ENCODE data around the gene FXYD7.

FXYD7 gene

DNA sequence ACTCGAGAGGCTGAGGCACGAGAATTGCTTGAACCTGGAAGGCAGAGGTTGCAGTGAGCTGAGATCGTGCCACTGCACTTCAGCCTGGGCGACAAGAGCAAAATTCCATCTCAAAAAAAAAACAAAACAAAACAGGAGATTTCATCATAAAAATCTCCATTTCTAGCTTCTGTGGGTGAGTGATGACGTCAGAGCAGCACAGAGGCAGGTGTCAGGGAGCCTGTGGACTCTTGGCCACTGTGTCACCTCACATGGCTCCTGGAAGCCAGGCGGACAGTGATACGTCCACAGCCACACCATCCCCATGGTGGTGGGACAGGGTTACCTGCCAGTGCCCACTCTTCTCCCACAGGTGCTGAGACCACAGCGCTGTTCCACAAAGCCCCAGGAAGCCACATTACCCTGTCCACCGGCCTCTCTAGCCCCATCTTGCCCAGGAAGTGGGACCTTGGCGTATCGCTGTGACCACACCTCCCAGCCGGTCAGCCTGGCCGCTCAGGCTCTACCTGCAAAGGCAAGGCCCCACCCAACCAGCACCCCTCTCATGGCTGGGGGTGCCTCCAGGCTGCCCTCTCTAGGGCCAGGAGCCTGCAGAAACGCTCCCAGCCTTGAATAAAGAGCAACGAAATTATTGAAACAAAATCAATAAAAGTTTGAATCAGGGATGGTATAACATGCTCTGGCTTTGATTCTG lies 29.9 kb upstream of the FXYD7 start:
- no peak for DNase-seq

DNA sequence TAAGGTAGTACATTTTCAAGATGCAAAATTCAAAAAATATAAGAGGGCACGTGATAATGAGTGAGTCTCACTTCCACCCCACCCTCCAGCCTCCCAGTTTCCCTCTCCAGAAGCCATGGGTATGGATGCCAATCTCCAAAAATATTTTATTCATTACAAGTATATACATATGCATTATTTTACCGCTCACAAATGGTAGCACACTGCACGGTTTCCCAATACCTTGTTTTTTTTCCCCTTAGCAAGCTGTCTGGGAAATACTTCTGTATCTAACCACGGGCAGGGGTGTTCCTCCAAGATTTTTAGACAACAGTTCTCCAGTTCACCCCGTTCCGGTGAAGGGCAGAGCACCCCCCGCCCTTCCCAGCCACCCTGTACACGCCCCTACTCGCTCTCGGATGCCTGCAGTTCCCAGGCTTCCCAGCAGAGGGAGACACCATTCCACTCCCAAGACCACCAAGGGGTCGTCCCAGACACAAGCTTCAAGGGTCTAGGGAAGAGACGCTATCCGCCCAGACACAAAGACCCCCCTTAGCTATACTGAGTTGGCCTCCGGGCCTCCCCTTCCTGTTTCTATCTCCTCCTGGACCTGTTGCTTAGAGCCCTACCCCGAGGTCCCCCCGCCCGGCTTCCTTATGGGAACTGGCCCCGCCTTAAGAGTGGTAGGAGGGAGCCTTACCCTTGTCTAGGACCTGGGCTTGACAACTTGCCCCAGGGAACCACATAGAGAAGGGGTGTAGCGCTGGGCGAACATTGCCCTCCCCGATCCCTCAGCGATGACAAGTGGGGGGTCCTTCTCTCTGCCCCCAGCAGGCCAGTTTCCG lies 28.5 kb upstream of the FXYD7 start:
- peak in 1 of 2 experiments; percentile 65 for DNase-seq

DNA sequence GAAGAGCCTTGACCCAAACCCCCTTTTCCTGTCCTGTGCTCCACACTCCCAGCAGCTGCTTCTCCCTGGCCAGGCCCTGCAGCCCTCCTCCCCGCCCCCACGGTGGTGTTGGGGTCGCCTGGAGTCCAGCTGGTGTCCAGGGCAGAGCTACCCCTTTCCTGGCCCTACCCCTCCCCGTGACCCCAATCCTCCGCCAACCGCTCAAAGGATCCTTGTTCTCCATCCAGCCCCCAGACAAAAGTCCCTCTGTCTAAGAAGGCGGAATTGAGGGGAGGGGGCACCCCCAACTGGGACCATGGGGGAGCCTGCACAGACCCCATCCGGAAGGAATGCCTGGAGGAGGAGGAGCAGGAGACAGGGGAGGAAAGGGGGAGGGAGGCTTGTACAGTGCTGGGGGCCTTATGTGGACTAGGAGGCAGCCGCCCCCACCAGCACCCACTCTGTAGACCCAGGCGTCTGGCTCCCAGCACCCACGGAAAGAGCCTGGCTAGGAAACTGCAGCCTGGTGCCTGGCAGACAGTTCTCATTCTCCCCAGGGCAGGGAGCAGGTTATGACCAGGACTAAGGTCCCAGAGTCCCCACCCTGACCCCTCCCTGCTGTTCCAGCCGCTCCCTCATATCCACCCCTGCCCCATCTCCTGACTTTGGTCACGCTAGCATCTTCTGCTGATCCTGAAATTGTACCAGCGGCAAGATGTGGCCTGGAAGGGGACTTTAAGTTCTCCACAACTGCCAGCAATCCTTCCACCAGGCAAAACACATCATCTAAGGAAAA lies 27.7 kb upstream of the FXYD7 start, which contains the start of gene FXYD3:
TSS of gene FXYD3 (plus strand) at position 647 of the 775 bp plus-strand sequence. CDS start 3,554 bp downstream, outside the sequence.
- DNase-seq: no peak

DNA sequence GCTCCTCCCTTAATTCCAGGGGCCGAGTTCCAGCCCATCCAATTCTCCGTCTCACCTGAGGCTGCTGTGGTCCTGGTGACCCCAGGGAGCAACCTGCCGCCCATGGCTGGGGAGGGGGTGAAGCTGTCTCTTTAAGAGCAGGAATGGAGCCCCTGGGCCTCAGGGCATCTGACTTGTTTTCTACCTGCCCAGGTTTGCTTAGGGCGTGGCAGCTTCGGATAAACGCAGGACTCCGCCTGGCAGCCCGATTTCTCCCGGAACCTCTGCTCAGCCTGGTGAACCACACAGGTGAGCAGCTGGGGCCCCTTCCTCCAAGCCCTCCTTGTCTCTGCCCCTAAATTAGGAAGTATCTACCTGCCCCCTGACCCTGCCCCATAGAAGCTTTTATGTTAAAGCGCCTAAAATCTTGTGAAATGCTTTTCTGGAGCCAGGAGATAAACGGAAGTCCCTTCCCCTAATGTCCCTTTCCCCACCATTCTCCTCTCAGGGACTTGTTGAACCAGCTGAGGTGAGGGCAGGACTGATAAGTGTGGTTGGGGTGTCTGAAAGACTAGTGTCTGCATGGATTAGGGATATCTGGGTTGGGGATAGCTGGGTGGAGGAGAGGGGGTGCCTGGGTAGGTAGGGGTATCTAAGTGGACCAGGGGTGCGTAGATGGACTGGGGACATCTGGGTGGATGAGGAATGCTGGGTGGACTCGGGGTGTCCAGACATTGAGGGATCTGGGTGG lies 26.8 kb upstream of the FXYD7 start:
- DNase-seq: no peak

DNA sequence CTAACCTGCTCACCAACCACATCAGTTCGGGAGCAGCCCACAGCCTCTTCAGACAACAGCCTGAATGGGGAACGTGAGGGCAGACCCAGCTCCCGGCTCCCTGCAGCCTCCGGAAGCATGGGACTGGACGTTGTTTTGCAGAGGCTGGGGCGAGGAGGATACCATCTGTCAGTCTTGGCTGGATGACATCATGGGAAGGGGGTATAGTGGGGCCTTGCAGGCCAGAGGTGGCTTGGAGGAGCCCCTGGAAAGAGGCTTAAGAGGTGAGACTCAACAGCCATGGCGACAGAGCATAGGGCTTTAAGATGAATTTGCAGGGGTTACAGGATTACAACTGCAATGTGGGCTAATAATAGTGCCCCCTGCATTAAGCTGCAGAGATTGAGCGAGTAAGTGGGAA lies 25.9 kb upstream of the FXYD7 start:
- DNase-seq: no peak

DNA sequence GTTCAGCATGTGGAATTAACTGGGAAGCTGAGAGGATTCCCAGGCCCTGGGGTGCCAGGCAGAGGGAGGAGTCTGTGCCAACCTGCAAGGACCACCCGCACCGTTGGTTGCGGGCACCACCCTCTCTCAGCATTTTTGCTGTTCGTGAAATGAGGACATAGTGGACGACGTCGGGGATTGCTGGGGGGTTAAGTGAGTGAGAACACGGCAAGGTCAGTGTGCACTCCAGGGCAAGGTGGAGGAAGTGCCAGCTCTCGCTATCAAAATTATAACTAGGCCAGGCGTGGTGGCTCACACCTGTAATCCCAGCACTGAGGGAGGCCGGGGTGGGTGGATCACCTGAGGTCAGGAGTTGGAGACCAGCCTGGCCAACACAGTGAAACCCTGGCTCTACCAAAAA lies 25.3 kb upstream of the FXYD7 start:
- no peak for DNase-seq

DNA sequence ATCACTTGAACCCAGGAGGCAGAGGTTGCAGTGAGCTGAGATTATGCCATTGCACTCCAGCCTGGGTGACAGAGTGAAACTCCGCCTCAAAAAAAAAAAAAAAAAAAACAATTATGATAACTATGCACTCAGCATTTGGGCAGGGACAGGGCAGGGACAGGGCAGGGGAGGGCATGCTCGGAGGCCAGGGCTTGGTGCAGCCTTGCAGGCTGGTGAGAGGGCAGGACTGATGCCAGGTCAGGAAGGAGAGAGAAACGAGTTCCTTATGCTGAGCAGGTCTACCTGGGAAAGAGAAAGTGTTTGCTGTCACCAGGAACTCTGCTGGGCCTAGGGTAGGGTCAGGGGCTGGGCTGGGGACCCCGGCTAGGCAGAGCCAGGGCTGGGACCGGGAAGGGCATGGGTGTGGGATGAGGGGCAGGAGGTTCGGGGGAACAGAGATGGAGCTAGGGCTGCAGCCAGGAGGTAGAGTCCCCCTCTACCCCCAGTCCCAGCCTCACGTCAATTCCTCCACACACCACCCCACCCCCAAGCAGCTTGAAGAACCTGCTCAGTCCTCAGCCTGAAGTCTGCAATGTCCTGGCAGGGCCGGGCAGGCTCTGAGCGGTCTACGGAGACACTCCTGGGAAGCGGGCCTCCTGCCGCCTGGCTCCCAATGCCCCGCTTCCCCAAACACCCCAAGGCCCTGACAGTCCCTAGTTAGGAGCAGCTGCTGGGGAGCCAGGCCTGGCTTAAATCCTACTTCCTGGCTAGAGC lies 24.6 kb upstream of the FXYD7 start:
- DNase-seq: no peak

DNA sequence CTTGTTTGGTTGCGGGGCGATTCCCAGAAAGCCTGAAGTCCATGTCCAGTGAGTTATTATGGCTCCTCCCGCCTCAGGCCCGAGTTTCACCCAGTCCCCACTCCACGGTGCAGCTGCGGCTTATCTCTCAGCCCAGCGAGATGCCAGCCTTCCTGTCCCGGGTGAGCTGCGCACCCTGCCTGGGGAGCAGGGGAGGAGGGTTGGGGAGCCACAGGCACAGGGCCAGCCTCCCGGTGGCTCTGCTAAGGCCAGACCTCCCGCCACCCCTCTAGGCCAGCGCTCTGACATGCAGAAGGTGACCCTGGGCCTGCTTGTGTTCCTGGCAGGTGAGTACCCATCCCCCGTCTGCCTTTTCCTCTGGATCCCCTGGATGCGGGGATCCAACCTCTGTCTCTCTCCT lies 24.0 kb upstream of the FXYD7 start:
- DNase-seq: no peak

DNA sequence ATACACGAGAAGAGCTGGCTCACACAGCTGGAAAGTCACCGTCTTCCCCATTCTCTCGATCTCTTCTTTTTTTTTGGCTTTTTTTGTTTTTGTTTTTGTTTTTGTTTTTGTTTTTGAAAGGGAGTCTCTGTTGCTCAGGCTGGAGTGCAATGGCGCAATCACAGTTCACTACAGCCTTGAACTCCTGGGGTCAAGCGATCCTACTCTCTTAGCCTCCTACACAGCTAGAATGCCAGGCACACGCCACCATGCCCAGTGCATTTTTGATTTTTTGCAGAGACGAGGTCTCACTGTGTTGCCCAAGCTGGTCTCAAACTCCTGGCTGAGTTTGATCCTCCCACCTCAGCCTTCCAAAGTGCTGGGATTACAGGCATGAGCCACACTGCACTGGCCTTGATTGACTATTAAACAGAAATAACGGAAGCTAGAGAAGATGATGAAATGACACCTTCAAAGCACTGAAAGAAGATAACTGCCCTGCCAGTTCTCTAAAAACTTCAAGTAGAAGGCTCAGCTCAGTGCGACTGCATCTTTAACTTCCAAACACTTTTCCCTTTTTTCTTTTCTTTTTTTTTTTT lies 23.4 kb upstream of the FXYD7 start:
- DNase-seq: no peak

DNA sequence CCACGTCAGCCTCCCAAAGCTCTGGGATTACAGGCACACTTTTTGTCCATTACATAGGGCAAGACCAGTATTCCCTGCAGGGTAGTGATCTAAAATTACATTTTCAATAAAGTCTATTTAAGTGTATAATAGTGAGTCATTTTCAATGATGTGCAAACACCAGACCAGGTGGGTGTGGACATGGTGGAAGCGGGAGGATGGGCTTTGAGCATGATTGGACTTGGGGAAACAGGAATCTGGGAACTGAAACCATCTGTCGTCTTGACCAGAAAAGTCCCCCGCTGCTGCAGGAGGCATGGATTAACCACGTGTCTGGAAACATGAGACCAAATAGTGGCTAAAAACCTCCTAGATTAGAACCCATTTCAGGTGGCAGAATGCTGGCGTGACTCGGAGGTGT lies 22.6 kb upstream of the FXYD7 start:
- no peak for DNase-seq

DNA sequence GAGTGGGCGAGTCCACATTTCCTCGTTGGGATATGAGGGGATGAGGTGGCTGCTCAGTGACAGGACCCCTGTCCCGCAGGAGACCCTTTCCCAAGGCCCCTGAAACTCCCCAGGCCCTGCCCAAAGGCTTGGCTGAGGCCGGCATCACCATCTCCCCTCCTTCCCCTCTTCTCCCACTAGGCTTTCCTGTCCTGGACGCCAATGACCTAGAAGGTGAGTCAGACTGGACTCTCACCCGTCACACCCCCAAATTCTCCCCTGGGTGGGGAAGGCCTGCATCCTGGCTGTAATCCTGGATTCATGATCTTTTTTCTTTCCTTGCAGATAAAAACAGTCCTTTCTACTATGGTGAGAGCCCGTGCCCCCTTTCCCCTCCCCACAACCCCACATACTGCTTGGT lies 22.2 kb upstream of the FXYD7 start:
- no peak for DNase-seq

DNA sequence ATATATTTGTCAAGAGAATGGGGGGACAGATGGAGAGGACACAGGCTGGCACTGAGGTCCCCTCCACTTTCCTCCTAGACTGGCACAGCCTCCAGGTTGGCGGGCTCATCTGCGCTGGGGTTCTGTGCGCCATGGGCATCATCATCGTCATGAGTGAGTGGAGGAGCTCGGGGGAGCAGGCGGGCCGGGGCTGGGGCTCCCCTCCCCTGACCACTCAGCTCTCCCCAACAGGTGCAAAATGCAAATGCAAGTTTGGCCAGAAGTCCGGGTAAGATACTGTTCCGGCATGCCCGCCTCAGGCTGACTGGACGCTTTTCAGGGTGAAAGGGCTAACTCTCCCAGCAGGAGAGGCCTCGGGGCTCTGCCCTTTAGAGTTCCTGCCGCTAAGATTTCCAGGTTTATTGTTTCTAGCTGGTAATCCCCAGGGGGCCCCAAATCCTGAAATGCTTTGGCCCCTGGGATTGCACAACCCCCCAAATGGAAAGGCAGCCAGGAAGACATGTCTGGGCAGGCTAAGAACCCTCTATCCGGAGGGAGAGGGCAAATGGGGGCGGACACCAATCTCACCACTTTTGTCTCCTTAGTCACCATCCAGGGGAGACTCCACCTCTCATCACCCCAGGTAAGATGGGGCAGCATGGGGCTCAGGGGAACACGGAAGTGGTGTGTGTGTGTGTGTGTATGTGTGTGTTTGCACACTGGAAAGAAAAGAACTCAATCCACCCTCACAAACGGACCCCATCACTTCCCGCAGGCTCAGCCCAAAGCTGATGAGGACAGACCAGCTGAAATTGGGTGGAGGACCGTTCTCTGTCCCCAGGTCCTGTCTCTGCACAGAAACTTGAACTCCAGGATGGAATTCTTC lies 20.1 kb upstream of the FXYD7 start:
- no peak for DNase-seq

DNA sequence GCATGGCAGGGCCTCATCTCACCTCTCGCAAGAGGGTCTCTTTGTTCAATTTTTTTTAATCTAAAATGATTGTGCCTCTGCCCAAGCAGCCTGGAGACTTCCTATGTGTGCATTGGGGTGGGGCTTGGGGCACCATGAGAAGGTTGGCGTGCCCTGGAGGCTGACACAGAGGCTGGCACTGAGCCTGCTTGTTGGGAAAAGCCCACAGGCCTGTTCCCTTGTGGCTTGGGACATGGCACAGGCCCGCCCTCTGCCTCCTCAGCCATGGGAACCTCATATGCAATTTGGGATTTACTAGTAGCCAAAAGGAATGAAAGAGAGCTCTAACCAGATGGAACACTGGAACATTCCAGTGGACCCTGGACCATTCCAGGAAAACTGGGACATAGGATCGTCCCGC lies 19.5 kb upstream of the FXYD7 start:
- DNase-seq: no peak

DNA sequence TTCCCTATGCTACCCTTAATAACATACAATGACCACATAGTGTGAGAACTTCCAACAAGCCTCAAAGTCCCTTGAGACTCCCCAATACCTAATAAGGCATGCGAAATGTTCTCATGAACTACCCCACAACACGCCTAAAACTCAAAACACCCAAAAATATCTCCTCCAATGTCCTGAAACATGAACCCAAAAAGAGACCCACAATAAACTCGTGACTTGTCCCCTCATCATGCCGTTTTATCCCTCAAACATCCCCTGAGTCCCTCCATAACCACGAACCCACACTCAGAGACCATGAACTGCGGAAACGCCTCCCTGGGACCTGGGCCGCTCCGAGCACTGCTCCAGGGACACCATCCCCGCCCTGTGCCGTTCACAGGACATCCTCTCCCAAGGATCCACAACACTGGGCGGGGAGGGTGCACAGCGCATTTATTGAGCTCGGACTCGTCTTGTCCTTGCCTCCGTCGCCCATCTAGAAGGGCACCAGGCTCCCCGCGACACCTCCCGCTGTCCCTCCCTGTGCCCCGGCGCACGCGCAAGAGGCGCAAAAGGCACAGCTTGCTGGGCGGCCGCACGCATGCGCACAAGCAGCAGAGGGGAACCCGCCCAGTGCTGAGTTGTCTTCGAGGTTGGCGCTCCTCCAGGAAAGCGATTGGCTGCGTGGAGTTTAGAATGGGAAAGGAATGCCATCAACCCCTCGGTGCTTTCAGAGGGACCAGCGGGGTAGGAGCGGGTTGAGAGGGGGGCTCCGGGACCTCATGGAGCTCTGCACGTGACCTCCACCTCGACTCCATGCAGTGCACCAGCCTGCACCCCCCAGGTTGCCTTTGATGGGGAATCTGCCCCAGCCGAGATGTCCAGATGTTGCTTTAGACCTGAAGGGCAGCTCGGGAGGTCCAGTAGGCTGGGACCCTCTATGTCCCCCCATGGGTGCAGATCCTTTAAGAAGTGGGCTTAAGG lies 18.7 kb upstream of the FXYD7 start:
- DNase-seq: peak; percentile 81 to 88

DNA sequence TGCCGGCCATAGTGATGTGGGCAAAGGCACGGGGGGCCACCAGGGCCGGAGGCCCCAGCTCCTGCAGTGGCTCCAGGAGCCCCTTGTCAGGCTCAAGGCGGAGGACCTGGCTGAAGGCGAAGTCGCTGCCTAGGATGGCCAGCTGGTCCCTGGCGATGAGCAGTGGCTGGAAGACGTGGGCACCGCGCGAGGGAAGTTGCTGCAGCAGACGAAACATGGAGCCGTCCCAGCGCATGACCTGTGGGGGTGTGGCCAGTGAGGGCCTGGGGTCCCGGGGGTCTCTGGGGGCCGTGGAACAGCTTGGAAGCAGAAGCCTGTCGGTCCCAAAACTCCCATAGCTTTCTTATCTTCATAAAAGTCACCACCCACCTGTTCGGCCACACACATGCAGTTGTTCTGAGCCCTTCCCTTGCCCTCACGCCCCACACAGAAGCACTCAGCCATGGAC lies 17.8 kb upstream of the FXYD7 start:
- DNase-seq: no peak

DNA sequence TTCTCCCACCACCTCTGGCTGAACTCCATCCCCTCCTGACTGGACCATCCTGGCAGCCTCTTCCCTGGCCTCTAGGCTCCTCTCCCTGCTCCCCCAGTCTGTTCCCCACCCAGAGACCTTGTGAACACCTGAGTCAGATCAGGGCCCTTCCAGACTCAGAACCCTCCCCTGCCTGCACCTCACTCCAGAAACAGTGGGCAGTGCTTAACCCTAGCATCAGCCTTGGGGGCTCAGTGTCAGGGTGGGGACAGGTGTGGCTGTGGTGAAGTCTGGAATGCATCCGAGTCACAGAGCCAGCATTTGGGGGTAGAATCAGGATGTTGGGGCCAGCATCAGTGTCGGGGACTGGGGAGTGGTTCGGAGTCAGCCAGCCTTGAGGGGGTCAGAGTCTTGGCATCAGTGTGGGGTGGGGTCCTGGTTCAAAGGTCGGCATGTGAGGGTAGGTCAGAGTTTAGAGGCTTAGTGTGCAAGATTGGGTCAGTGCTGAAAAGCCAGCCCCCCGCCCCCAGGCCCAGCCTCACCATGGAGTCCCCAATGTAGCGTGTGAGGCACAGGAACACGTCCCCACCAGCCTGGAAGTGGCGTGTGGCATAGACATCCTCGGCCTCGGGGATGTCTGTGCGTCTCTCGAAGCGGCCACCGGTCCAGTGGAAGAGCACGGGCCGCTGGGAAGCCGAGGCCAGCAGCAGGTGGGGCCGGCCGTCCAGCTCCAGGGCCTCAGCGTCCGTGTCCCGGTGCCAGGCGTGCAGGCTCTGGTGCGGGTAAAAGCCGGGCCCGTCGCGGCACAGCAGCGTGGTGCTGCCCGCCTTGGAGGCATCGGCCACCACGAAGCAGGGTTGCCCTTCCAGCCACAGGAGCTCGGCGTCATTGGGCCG lies 17.1 kb upstream of the FXYD7 start:
- DNase-seq: no peak

DNA sequence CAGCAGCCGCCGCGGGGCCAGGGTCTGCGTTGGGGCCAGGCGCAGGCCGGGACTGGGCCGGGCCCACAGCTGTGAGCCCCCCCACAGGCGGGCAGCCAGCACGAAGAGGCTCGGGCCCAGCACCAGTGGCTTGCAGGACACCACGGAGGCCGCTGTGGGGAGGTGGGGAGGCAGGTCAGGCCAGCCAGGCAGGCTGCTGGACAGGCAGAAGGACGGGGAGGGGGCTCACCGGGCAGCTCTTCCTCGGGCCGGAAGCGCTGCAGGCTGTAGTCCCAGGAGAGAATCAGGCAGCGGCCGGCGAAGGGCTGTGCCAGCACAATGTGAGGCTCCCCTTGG lies 16.5 kb upstream of the FXYD7 start:
- no peak for DNase-seq

DNA sequence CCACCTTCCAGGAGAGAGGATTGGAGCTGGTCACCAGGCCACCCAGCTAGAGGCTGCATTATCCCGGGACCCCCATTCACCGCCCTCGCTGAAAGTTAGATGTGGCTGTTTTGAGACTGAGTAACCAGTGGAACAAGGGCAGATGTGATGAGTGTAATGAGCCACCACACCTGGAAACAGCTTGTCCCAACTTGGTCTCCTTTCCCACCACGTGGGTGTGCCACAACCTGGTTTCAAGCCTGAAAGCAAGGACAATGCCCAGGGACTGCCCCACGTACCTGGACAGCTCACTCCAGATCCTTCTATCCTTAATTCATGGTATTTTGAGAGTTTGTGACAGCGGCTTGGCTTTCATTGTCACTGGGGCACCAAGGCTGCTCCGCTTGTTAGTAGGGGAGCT lies 15.2 kb upstream of the FXYD7 start:
- DNase-seq: no peak
